ENCODE measurements around the gene ATG12.
"Not testable (repeated sequence)": the region's sequence is repeated elsewhere in the genome, so short reads cannot be mapped to it uniquely, and the experiment has no call there.

ATG12 gene

DNA sequence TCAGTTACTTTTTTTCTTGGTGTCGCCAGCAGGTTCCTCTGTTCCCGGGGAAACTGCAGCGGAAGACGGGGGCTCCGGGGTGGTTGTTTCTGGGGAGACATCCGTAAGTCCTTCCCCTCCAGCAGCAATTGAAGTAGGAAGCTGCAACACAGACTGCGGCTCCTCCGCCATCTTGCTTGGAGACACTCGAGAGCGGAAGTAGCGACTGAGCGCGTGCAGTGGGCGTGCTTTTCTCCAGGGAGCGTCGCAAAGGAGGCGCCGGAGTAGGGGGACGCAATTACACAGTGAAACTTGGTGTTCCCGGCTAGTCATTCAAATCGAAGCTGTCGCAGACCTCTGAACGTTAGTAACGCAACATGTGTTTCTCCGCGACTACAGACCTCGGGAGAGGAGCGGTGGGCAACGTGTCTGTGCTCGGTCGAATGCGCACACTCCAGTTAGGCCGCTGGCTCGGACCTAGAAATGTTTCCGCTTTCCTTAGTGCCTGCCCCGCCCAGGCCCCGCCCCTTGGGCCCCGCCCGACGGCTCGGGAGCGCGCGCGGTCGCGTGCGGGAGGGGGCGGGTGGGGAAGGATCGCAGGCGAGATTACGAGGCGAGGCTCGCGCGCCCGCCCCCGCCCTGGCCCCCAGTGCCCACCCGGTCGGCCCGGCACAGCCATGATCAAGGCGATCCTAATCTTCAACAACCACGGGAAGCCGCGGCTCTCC is at the start of gene ATG12, which contains the start of gene AP3S1:
TSS of gene ATG12 (minus strand) at position 184 of the 707 bp plus-strand sequence. CDS start at position 171, 13 bp downstream.
TSS of gene AP3S1 (plus strand) at position 554 of the 707 bp plus-strand sequence. CDS start at position 657, 103 bp downstream.
- peak; percentile 75 for DNase-seq

DNA sequence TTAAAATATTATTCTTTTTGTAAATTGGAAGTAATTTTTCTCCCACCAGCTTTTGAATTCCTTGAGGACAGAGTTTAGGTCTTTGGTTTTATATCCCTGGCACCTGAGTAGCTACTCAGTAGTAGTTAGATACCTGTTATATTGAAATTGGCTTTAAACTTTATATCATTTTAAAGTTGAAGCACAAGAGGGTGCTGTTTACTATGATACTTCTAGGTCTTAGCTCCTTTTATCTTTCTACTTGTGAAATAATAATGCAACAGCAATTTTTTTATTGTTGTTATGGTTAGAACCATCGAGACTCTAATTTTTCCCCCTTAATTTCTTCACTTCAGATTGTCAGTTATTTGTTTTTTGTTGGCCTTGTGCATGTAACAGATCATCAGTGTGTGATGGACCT is 46.7 kb upstream of the ATG12 start:
- DNase-seq = peak; percentile 4

DNA sequence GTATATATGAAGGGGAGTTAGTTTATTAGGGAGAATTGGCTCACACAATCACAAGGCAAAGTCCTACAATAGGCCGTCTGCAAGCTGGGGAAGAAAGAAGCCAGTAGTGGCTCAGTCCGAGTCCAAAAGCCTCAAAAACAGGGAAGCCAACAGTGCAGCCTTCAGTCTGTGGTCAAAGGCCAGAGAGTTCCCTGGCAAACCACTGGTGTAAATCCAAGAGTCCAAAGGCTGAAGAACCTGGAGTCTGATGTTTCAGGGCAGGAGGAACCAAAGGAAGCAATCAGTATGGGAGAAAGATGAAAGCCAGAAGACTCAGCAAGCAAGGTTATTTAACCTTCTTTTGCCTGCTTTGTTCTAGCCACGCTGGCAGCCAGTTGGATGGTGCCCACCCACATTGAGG is 43.8 kb upstream of the ATG12 start:
- DNase-seq = not testable (repeated sequence)

DNA sequence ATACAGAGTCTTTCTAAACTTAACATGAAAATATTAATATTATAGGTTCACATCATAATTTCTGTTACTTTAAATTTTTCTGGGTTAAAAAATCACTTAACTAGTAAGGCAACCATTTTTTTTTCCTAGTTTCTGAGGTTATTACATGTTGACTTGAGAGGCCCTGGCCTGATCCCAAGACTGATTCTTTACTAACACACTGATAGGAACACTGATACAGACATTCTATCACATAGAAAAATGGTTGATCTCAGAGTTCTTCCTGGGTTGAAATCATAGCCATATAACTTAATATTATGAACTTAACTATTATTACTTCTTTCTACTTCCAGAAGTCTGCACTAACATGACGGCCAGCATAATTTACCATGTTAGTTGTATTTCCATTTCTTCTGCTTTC is 43.3 kb upstream of the ATG12 start:
- no peak for DNase-seq

DNA sequence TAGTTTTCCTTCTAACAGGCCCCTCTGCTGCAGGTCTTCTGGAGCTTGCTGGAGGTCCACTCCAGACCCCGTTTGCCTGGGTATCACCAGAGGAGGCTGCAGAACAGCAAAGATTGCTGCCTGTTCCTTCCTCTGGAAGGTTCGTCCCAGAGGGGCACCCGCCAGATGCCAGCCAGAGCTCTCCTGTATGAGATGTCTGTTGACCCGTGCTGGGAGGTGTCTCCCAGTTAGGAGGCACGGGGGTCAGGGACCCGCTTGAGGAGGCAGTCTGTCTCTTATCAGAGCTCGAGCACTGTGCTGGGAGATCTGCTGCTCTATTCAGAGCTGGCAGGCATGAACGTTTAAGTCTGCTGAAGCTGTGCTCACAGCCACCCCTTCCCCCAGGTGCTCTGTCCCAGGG is 41.1 kb upstream of the ATG12 start:
- DNase-seq = not testable (repeated sequence)

DNA sequence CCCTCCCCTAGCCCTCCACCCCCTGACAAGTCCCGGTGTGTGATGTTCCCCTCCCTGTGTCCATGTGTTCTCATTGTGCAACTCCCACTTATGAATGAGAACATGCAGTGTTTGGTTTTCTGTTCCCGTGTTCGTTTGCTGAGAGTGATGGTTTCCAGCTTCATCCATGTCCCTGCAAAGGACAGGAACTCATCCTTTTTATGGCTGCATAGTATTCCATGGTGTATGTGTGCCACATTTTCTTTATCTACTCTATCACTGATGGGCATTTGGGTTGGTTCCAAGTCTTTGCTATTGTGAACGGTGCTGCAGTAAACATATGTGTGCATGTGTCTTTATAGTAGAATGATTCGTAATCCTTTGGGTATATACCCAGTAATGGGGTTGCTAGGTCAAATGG is 36.0 kb upstream of the ATG12 start:
- not testable (repeated sequence) for DNase-seq

DNA sequence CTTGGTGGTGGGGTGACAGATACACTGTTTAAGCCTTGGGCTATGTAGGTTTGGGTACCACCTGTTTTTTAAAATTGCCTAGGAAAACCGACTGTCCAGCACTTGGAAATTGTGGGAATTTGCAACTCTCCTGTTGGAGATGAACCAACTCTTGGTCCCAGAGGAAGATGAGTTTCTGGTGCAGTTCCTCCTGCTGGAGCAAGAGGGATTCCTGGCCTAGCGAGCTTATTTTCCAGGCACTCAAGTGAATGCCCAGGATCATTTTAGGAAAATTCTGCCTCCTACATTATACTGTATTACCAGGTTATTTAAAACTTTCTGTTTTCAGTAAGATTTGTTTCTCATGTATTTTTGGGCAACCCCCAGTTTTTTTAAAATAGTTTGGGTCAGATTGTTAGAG is 34.1 kb upstream of the ATG12 start:
- no peak for DNase-seq

DNA sequence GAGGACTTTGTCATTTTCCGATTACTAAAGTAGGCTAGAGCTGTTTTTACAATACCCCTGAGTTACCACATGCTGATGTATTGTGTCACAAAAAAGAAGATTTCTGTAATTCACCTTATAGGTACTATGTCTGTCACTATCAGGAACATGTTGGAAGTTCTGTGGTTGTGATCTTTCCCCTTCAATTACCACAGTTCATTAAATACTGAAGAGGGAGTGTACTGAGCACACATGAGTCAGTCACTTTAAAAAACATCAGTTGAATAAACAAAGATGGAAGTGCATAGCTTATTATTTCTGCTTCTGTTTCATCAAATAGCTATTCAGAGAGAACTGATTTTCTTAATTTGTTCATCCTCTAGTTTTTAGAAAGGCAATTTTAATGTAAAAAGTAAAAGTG is 32.0 kb upstream of the ATG12 start:
- no peak for DNase-seq

DNA sequence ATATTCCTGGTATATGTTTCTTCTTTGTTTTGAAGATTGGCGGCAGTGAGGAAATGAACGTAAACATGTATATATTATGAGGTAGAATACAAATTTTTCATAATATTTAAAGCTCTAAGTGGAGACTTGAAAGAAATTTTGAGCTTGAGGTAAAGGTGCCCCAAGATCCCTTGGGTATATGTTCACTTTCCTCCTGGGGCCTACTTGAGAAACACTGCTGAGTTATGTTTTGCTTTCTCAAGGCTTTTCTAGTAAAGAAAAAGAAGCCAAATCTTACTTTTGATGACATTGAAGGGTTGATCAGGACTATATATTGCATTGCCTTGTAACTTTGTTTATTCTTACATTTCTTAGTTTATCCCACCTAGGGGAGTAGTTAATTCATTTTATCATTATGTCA is 31.1 kb upstream of the ATG12 start:
- no peak for DNase-seq

DNA sequence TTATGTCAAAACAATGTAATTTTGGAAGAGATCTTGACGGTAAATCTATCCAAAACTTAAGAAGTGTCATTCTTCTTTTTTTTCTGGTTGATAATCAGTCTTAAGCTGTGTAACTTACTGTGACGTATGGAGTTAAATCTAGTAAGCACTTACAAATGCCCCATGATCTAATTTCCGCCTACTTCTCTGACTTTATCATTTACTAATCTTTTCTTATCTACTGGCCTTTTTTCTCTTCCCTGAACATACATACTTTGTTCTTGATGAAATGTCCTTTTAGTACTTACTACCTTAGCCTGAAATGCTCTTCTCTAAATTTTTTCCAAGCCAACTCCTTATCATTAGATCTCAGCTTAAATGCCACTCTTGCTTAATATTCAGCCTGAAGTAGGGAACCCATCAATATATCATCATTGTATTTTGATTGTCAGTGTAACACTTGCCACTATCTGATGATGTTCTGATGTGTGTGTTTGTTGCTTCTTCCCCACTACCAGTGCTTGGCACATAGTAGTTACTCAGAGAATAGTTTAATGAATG is 28.0 kb upstream of the ATG12 start:
- no peak for DNase-seq

DNA sequence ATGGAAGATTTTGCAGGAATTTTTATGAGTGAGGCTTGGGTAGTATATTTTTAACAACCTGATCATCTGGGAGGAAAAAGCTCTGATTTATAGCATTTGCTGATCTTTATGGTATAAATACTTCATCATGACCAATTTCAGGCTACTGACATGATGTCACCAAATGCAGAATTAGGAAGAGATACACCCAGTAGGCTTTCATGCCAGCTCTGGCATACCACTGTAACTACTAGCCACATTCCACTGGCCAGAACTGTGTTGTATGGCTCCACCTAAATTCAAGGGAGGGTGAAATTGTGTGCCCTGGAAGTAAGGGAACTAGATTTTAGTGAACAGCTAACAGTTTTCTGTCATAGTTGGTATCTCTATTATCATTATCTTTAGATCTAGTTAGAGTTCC is 18.0 kb upstream of the ATG12 start:
- DNase-seq = no peak

DNA sequence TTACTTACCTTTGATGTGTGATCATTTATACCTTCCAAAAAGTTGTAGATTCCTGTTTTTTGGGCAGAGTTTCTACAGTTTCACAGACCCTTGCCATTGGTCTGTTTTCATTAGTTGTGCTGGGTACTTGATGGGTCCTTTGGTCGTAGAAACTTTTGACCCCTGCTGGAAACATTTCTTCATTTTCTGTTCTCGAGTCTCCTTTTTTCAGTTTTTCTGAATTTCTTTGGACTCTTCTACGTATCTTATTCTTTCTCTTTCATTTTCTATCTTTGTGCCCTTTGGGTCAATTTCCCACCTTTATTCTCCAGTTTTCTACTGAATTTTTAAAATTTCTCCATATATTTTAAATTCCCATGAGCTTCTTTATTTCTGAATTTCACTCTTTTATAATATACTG is 17.0 kb upstream of the ATG12 start:
- DNase-seq = no peak

DNA sequence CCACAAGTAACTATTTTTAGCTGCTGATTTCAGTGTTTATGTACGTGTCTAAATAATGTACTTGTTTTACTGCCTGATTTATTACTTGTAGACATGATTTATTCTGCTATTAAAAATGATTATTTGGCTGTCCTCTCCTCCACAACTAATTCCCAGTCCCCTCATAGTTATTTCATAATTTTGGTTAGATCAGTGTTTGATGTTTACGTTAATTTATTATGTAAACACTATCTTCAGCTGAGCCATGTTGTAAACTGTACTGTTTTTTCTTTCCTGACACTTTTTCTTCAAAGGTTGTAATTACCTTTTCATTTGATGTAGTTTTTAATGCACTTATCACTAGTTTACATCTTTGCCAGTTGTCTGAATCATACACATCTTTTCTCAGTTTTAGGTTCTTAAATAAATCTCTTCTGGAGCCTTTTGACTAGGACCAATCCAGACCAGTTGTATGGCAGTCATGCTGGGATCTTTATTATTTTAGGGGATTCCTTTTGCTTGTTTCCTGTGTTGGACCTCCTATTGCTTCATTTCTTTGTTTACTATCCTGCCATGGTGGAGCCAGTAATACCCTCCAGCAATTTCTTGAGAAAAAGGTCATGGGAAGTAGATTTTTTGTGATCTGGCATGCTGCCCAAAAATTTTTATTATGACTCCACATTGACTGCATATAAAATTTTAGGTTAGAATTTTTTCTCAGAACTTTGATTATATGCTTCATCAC is 16.4 kb upstream of the ATG12 start:
- no peak for DNase-seq

DNA sequence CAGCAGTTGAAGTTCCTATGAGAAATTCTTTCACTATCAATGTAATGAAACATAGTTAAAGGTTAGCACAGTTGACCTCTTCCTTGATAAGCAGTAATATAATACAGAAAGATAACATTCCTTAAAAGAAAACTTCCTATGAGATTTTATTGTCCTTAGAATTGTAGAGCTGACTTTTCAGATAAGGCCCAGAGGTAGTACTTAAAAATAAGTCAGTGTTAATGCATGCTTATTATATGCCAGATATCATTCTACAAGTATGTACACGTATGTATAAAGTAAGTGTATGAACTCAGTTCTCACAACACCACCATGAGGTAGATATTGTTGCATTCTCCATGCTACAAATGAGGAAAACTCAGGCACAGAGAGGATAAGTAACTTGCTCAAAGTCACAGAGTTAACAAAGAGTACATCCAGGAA is 15.7 kb upstream of the ATG12 start:
- DNase-seq = no peak

DNA sequence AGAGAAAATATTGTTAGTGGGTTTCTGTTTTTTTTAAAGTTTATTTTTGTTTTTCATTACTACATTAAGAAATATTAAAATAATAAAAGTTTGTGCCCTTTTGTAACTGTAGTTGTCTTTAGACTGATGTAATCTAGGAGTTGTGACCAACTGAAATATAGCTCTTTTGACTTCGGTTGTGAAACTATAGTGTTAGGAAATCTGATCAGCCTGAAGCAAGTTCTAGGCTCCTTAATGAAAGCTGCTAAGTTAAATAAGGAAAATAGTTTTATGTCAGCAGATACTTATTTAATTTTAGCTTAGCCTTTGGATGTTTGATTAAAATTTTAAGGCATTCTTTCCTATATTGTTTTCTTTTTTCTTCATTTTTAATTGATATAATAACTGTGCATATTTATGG is 14.6 kb upstream of the ATG12 start:
- DNase-seq = no peak

DNA sequence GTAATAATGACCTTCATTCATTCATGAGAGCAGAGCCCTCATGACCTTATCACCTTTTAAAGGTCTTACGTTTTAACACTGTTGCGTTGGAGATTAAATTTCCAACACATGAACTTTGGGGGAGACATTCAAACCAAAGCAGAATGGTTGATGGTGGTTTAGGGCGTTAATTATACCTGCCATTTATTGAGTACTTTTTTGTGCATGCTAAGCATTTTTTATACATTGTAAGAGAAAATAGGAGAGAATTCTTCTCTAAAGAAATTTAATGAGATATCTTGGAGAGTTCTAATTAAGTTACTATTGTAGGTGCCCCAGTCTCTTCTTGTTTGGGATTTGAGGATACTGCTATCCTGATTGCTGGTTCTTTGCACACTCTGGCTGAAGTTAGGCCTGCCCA is 12.8 kb upstream of the ATG12 start:
- no peak for DNase-seq

DNA sequence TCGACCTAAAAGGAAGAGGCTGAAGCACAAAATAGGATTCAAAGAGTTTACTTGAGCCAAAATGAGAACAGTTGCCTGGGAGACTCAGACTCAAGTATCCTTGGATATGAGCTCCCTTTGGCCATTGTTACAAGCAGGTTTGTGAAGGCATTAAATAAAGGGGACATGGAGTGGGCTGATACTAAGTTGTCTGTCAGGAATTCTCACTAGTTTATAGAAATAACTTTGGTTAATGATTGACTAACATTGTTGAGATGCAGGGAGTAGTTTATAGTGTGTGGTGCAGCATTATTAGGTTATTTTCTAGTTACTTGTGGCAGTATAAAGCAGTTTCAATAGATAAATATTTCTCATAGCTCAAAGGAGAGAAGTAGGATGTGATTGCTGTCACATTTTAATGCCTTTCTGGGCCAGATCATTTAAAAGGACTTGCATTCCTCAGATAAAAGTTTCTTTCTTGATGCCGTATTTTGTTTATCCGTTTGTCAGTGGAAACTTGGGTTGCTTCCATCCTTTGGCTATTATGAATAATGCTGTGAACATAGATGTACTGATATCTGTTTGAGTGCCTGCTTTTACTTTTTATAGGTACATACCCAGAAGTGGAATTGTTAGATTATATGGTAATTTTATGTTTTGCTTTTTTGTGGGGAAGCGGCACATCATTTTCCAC is 9.5 kb upstream of the ATG12 start:
- DNase-seq = no peak

DNA sequence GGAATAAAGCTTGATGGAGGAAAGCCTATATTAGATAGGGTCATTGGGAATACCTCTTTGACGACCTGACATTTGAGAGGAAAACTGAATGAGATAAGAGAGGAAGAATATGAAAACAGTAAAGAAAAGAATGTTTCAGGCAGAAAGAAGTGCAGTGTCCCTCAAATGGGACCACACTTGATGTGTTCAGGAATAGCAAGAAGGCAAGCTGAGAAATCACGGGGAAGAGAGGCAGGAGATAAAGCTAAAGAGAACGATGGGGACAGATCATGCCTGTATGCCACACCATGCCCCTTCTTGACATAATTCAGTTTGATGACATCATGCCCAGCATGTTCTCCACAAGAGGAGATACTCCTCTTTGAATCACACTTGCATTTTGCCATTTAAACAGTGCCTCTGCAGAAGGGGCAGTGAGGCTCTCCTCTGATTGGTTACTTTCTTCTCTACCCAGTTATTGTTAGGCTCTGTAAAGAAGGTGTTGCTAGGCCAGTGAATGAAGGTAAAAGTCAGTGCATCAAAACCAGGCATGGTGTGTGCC is 8.0 kb upstream of the ATG12 start:
- DNase-seq = no peak

DNA sequence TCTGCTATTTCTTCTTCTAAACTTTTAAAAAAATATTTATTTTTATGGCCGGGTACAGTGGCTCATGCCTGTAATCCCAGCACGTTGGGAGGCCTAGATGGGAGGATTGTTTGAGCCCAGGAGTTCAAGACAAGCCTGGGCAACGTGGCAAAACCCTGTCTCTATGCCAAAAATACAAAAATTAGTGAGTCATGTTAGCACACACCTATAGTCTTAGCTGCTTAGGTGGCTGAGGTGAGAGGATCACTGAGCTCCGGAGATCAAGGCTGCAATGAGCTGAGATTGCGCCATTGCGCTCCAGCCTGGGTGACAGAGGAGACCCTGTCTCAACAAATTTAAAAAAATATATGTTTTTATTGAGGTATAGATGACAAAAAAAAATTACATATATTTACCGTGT is 5.9 kb upstream of the ATG12 start:
- DNase-seq = no peak

DNA sequence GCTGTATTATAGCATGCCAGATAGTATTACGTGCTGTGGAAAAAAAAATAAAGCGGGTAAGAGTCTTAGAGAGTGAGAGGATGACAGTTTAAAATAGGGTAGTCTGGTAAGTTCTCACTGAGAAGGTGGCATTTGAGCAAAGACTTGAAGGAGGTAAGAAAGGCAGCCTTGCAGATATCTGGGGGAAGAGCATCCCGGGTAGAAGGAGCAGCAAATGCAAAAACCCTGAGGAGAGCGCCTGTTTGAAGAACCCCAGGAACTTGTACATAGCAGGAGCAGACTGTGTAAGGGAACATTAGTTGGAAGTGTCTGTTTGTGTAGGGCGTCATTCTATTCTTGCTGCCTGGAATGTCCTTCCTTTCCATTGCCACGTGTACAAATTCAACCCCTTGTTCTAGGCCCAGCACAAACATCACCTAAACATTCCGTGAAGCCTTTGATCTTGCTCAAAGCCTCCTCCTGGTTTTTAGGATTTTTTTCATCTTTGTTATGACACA is 3.0 kb upstream of the ATG12 start:
- DNase-seq = no peak

DNA sequence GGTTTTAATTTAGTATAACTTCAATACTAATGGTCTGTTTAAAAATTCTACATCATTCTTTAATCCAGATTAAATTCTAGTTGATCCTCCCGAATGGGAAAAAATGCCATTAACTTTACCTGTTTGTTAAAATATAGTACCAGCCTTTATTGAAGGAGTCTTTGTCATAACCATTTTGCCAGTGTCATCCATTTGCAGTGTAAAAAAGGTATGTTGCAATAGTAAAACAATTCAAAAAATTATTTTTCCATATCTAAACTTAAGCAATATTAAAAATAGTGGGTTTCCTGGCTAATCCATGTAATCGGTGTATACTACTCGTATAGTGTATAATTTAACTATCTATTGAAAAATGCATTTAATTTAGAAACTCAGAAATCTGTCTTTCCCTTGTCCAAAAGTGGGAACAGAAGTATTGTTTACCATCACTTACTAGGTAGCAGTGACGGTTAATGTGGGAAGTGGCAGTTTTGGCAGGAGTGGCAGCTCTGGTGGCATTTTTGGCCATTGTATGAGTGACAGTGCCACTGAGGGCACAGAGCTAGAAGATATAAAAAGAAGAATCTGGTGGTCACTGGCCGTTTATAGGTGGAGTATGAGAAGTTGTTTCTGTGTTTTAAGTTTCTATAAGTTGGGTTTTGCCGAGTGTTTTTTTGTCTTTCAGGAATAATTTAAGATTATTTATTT is 2.2 kb upstream of the ATG12 start:
- DNase-seq = no peak

DNA sequence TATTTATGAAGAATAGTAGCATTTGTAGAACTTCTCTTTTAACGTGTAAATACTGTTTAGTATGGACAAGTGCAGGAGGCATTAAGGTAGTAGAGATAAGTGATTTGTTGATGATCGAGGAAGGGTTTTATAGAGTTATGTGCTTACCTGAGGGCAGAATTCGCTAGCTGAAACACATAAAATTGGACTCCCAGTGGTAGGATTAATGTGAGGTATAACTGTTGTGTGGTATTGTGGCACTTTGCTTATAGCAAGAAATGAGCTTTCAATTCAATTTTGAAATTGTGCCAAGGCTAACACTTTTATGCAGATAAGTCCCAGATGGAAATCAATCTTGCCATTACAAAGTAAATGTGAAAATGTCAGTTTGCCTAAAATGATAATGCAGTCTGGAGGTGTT is 1.6 kb upstream of the ATG12 start:
- no peak for DNase-seq

Data from NCI-H1694 (cell line).